Measurements from ENCODE around the gene MYRIP.

Gene MYRIP

GRCh38 chr3:39980781-39981180 is 171.4 kb downstream of the MYRIP start:
- Mint-ChIP-seq H3K36me3 (ENCODE audit: low read depth) (no peaks in the 10 kb centered on the region), H3K27me3 (ENCODE audit: low read depth) (no peaks in the 10 kb centered on the region), H3K27ac (no peak overlapping the region), H3K9me3 (no peaks in the 10 kb centered on the region), H3K4me3 (no peak overlapping the region), H3K4me1 (ENCODE audit: low read depth) (no peaks in the 10 kb centered on the region)

GRCh38 chr3:39981547-39982184 is 172.3 kb downstream of the MYRIP start:
- H3K4me3 Mint-ChIP-seq = no peak overlapping the region
- no peaks in the 10 kb centered on the region for H3K4me1 Mint-ChIP-seq (ENCODE audit: low read depth)
- no peaks in the 10 kb centered on the region for H3K9me3 Mint-ChIP-seq
- no peak overlapping the region for H3K27ac Mint-ChIP-seq
- H3K36me3 Mint-ChIP-seq (ENCODE audit: low read depth) = no peaks in the 10 kb centered on the region
- H3K27me3 Mint-ChIP-seq (ENCODE audit: low read depth) = no peaks in the 10 kb centered on the region

GRCh38 chr3:39982665-39983357 is 173.4 kb downstream of the MYRIP start:
- no peak overlapping the region for H3K27ac Mint-ChIP-seq
- H3K27me3 Mint-ChIP-seq (ENCODE audit: low read depth) = no peaks in the 10 kb centered on the region
- H3K4me3 Mint-ChIP-seq = no peak overlapping the region

GRCh38 chr3:39989746-39990145 is 180.3 kb downstream of the MYRIP start:
- H3K27me3 Mint-ChIP-seq (ENCODE audit: low read depth) = no peaks in the 10 kb centered on the region
- no peaks in the 10 kb centered on the region for H3K4me1 Mint-ChIP-seq (ENCODE audit: low read depth)
- H3K9me3 Mint-ChIP-seq = no peaks in the 10 kb centered on the region
- no peak overlapping the region for H3K27ac Mint-ChIP-seq
- H3K36me3 Mint-ChIP-seq (ENCODE audit: low read depth) = no peaks in the 10 kb centered on the region
- no peak overlapping the region for H3K4me3 Mint-ChIP-seq

More at GRCh38 chr3:39982665-39983357, 173.4 kb downstream of the MYRIP start:
- Mint-ChIP-seq H3K9me3 (no peaks in the 10 kb centered on the region), H3K4me1 (ENCODE audit: low read depth) (no peaks in the 10 kb centered on the region), H3K36me3 (ENCODE audit: low read depth) (no peaks in the 10 kb centered on the region)

GRCh38 chr3:39990532-39990931 is 181.1 kb downstream of the MYRIP start:
- no peaks in the 10 kb centered on the region for H3K27me3 Mint-ChIP-seq (ENCODE audit: low read depth)
- H3K9me3 Mint-ChIP-seq = peaks cover 3% of the 10 kb centered on the region
- no peaks in the 10 kb centered on the region for H3K4me1 Mint-ChIP-seq (ENCODE audit: low read depth)
- no peak overlapping the region for H3K4me3 Mint-ChIP-seq
- no peak overlapping the region for H3K27ac Mint-ChIP-seq
- no peaks in the 10 kb centered on the region for H3K36me3 Mint-ChIP-seq (ENCODE audit: low read depth)

- H3K4me1 Mint-ChIP-seq (ENCODE audit: low read depth) = no peaks in the 10 kb centered on the region
Observed at GRCh38 chr3:40008796-40009195, 199.4 kb downstream of the MYRIP start.

GRCh38 chr3:40009991-40010390 is 200.6 kb downstream of the MYRIP start:
- no peak overlapping the region for H3K4me3 Mint-ChIP-seq
- no peaks in the 10 kb centered on the region for H3K27me3 Mint-ChIP-seq (ENCODE audit: low read depth)
- H3K9me3 Mint-ChIP-seq = no peaks in the 10 kb centered on the region
- no peaks in the 10 kb centered on the region for H3K4me1 Mint-ChIP-seq (ENCODE audit: low read depth)
- H3K36me3 Mint-ChIP-seq (ENCODE audit: low read depth) = no peaks in the 10 kb centered on the region
- no peak overlapping the region for H3K27ac Mint-ChIP-seq

More at GRCh38 chr3:40008796-40009195, 199.4 kb downstream of the MYRIP start:
- Mint-ChIP-seq H3K4me3 (no peak overlapping the region), H3K36me3 (ENCODE audit: low read depth) (no peaks in the 10 kb centered on the region), H3K27ac (no peak overlapping the region), H3K27me3 (ENCODE audit: low read depth) (no peaks in the 10 kb centered on the region), H3K9me3 (no peaks in the 10 kb centered on the region)

- Mint-ChIP-seq H3K4me1 (ENCODE audit: low read depth) (no peaks in the 10 kb centered on the region), H3K36me3 (ENCODE audit: low read depth) (no peaks in the 10 kb centered on the region), H3K4me3 (no peak overlapping the region), H3K27me3 (ENCODE audit: low read depth) (peaks cover 3% of the 10 kb centered on the region), H3K27ac (no peak overlapping the region), H3K9me3 (no peaks in the 10 kb centered on the region)
Observed at GRCh38 chr3:40012381-40012780, 203.0 kb downstream of the MYRIP start.

GRCh38 chr3:40016391-40016790 is 207.0 kb downstream of the MYRIP start:
- Mint-ChIP-seq H3K27me3 (ENCODE audit: low read depth) (peaks cover 6% of the 10 kb centered on the region), H3K9me3 (no peaks in the 10 kb centered on the region), H3K36me3 (ENCODE audit: low read depth) (no peaks in the 10 kb centered on the region), H3K27ac (no peak overlapping the region), H3K4me1 (ENCODE audit: low read depth) (no peaks in the 10 kb centered on the region), H3K4me3 (no peak overlapping the region)

- Mint-ChIP-seq H3K4me3 (no peak overlapping the region), H3K9me3 (no peaks in the 10 kb centered on the region), H3K27ac (no peak overlapping the region), H3K27me3 (ENCODE audit: low read depth) (peaks cover 6% of the 10 kb centered on the region), H3K4me1 (ENCODE audit: low read depth) (no peaks in the 10 kb centered on the region), H3K36me3 (ENCODE audit: low read depth) (no peaks in the 10 kb centered on the region)
Observed at GRCh38 chr3:40018369-40018768, 209.0 kb downstream of the MYRIP start.

- H3K36me3 Mint-ChIP-seq (ENCODE audit: low read depth) = no peaks in the 10 kb centered on the region
Observed at GRCh38 chr3:40019376-40019775, 210.0 kb downstream of the MYRIP start.

GRCh38 chr3:40020689-40021088 is 211.3 kb downstream of the MYRIP start:
- Mint-ChIP-seq H3K4me3 (no peak overlapping the region), H3K27me3 (ENCODE audit: low read depth) (peaks cover 6% of the 10 kb centered on the region), H3K4me1 (ENCODE audit: low read depth) (no peaks in the 10 kb centered on the region), H3K27ac (no peak overlapping the region), H3K9me3 (peaks cover 11% of the 10 kb centered on the region), H3K36me3 (ENCODE audit: low read depth) (no peaks in the 10 kb centered on the region)

More at GRCh38 chr3:40019376-40019775, 210.0 kb downstream of the MYRIP start:
- Mint-ChIP-seq H3K4me3 (no peak overlapping the region), H3K4me1 (ENCODE audit: low read depth) (no peaks in the 10 kb centered on the region), H3K27ac (no peak overlapping the region), H3K9me3 (peaks cover 4% of the 10 kb centered on the region), H3K27me3 (ENCODE audit: low read depth) (peaks cover 6% of the 10 kb centered on the region)

- H3K4me1 Mint-ChIP-seq (ENCODE audit: low read depth) = no peaks in the 10 kb centered on the region
- no peak overlapping the region for H3K27ac Mint-ChIP-seq
- peaks cover 18% of the 10 kb centered on the region for H3K9me3 Mint-ChIP-seq
- H3K36me3 Mint-ChIP-seq (ENCODE audit: low read depth) = peaks cover 2% of the 10 kb centered on the region
- H3K4me3 Mint-ChIP-seq = no peak overlapping the region
- peaks cover 6% of the 10 kb centered on the region for H3K27me3 Mint-ChIP-seq (ENCODE audit: low read depth)
Observed at GRCh38 chr3:40021338-40021737, 211.9 kb downstream of the MYRIP start.

- Mint-ChIP-seq H3K4me3 (no peak overlapping the region), H3K27me3 (ENCODE audit: low read depth) (peaks cover 4% of the 10 kb centered on the region), H3K36me3 (ENCODE audit: low read depth) (peaks cover 2% of the 10 kb centered on the region), H3K27ac (no peak overlapping the region), H3K9me3 (peaks cover 26% of the 10 kb centered on the region), H3K4me1 (ENCODE audit: low read depth) (no peaks in the 10 kb centered on the region)
Observed at GRCh38 chr3:40022297-40022827, 213.0 kb downstream of the MYRIP start.

GRCh38 chr3:40024526-40024925 is 215.1 kb downstream of the MYRIP start:
- H3K9me3 Mint-ChIP-seq = peaks cover 28% of the 10 kb centered on the region
- no peak overlapping the region for H3K27ac Mint-ChIP-seq
- H3K27me3 Mint-ChIP-seq (ENCODE audit: low read depth) = no peaks in the 10 kb centered on the region
- H3K36me3 Mint-ChIP-seq (ENCODE audit: low read depth) = peaks cover 2% of the 10 kb centered on the region
- no peak overlapping the region for H3K4me3 Mint-ChIP-seq
- no peaks in the 10 kb centered on the region for H3K4me1 Mint-ChIP-seq (ENCODE audit: low read depth)
